ENCODE data around the gene KBTBD12. TPM values are rescaled to one million over a fixed set of nuclear protein-coding genes. Genes with fewer than 3 reads are reported as not detected.

KBTBD12 gene
- total RNA-seq, 2 experiments from 2014 or later, result not detected

- no peaks in the 10 kb centered on the region for H3K36me3 Mint-ChIP-seq
- POLR2A ChIA-PET, result no interaction called here
- DNase-seq (no peak), ATAC-seq (ENCODE audit: low read depth) (no peak)
- peaks cover 1% of the 10 kb centered on the region for H3K9me3 Mint-ChIP-seq
- H3K4me3 Mint-ChIP-seq, result no peak overlapping the region
- H3K27ac Mint-ChIP-seq, result no peak overlapping the region
- H3K27me3 Mint-ChIP-seq, result peaks cover 53% of the 10 kb centered on the region
- H3K4me1 Mint-ChIP-seq, result no peaks in the 10 kb centered on the region
These were observed 59.2 kb downstream of the KBTBD12 start for GRCh38 chr3:127974226-127974625.

- ATAC-seq (ENCODE audit: low read depth) (no peak), DNase-seq (no peak)
- H3K27ac Mint-ChIP-seq, result no peak overlapping the region
- no peaks in the 10 kb centered on the region for H3K36me3 Mint-ChIP-seq
- H3K9me3 Mint-ChIP-seq, result peaks cover 1% of the 10 kb centered on the region
- peaks cover 48% of the 10 kb centered on the region for H3K27me3 Mint-ChIP-seq
- H3K4me1 Mint-ChIP-seq, result no peaks in the 10 kb centered on the region
- H3K4me3 Mint-ChIP-seq, result no peak overlapping the region
- POLR2A ChIA-PET, result no interaction called here
These were observed 60.4 kb downstream of the KBTBD12 start for GRCh38 chr3:127975153-127976029.

- Mint-ChIP-seq H3K27me3 (peaks cover 35% of the 10 kb centered on the region), H3K4me3 (no peak overlapping the region), H3K9me3 (peaks cover 1% of the 10 kb centered on the region), H3K27ac (no peak overlapping the region), H3K36me3 (no peaks in the 10 kb centered on the region), H3K4me1 (no peaks in the 10 kb centered on the region)
- POLR2A ChIA-PET, result no interaction called here
- DNase-seq (no peak), ATAC-seq (ENCODE audit: low read depth) (no peak)
These were observed 63.6 kb downstream of the KBTBD12 start for GRCh38 chr3:127978636-127979035.

GRCh38 chr3:127979473-127979872 is 64.4 kb downstream of the KBTBD12 start:
- no peak for ATAC-seq (ENCODE audit: low read depth)
- H3K4me1 Mint-ChIP-seq, result no peaks in the 10 kb centered on the region
- peaks cover 1% of the 10 kb centered on the region for H3K9me3 Mint-ChIP-seq
- POLR2A ChIA-PET, result no interaction called here
- no peak for DNase-seq
- H3K4me3 Mint-ChIP-seq, result no peak overlapping the region
- H3K36me3 Mint-ChIP-seq, result no peaks in the 10 kb centered on the region
- H3K27ac Mint-ChIP-seq, result no peak overlapping the region
- H3K27me3 Mint-ChIP-seq, result peaks cover 27% of the 10 kb centered on the region

- H3K4me3 Mint-ChIP-seq, result no peak overlapping the region
- no peak for DNase-seq
- POLR2A ChIA-PET, result no interaction called here
- H3K27me3 Mint-ChIP-seq, result peaks cover 24% of the 10 kb centered on the region
- H3K9me3 Mint-ChIP-seq, result peaks cover 1% of the 10 kb centered on the region
- H3K27ac Mint-ChIP-seq, result no peak overlapping the region
- H3K4me1 Mint-ChIP-seq, result no peaks in the 10 kb centered on the region
- H3K36me3 Mint-ChIP-seq, result no peaks in the 10 kb centered on the region
- ATAC-seq (ENCODE audit: low read depth), result no peak
These were observed 66.1 kb downstream of the KBTBD12 start for GRCh38 chr3:127981097-127981496.

- POLR2A ChIA-PET, result no interaction called here
- Mint-ChIP-seq H3K4me1 (no peaks in the 10 kb centered on the region), H3K9me3 (peaks cover 1% of the 10 kb centered on the region), H3K27me3 (peaks cover 14% of the 10 kb centered on the region), H3K36me3 (no peaks in the 10 kb centered on the region), H3K27ac (no peak overlapping the region), H3K4me3 (no peak overlapping the region)
- no peak for ATAC-seq (ENCODE audit: low read depth)
- DNase-seq, result no peak
These were observed 67.1 kb downstream of the KBTBD12 start for GRCh38 chr3:127982155-127982554.

- ATAC-seq (ENCODE audit: low read depth), result no peak
- Mint-ChIP-seq H3K9me3 (no peaks in the 10 kb centered on the region), H3K4me1 (no peaks in the 10 kb centered on the region), H3K36me3 (no peaks in the 10 kb centered on the region), H3K27me3 (peaks cover 7% of the 10 kb centered on the region), H3K4me3 (no peak overlapping the region), H3K27ac (no peak overlapping the region)
- no peak for DNase-seq
- POLR2A ChIA-PET, result no interaction called here
These were observed 69.4 kb downstream of the KBTBD12 start for GRCh38 chr3:127984241-127984975.

- no peaks in the 10 kb centered on the region for H3K36me3 Mint-ChIP-seq
- POLR2A ChIA-PET, result no interaction called here
- H3K9me3 Mint-ChIP-seq, result no peaks in the 10 kb centered on the region
- H3K27ac Mint-ChIP-seq, result no peak overlapping the region
- H3K27me3 Mint-ChIP-seq, result peaks cover 7% of the 10 kb centered on the region
- no peaks in the 10 kb centered on the region for H3K4me1 Mint-ChIP-seq
- no peak for DNase-seq
- no peak for ATAC-seq (ENCODE audit: low read depth)
- no peak overlapping the region for H3K4me3 Mint-ChIP-seq
These were observed 70.2 kb downstream of the KBTBD12 start for GRCh38 chr3:127985216-127985615.

- no peaks in the 10 kb centered on the region for H3K4me1 Mint-ChIP-seq
- no peak for DNase-seq
These were observed 70.7 kb downstream of the KBTBD12 start for GRCh38 chr3:127985655-127986225.

GRCh38 chr3:127986803-127987202 is 71.8 kb downstream of the KBTBD12 start:
- ATAC-seq (ENCODE audit: low read depth), result no peak
- Mint-ChIP-seq H3K36me3 (no peaks in the 10 kb centered on the region), H3K4me3 (no peak overlapping the region), H3K27me3 (no peaks in the 10 kb centered on the region), H3K27ac (no peak overlapping the region), H3K9me3 (no peaks in the 10 kb centered on the region), H3K4me1 (no peaks in the 10 kb centered on the region)
- DNase-seq, result no peak
- POLR2A ChIA-PET, result no interaction called here

More at GRCh38 chr3:127985655-127986225, 70.7 kb downstream of the KBTBD12 start:
- no peaks in the 10 kb centered on the region for H3K36me3 Mint-ChIP-seq
- ATAC-seq (ENCODE audit: low read depth), result no peak
- POLR2A ChIA-PET, result no interaction called here
- no peaks in the 10 kb centered on the region for H3K9me3 Mint-ChIP-seq
- H3K4me3 Mint-ChIP-seq, result no peak overlapping the region
- no peak overlapping the region for H3K27ac Mint-ChIP-seq
- H3K27me3 Mint-ChIP-seq, result peaks cover 7% of the 10 kb centered on the region

- Mint-ChIP-seq H3K36me3 (no peaks in the 10 kb centered on the region), H3K4me3 (no peak overlapping the region), H3K4me1 (no peaks in the 10 kb centered on the region), H3K9me3 (no peaks in the 10 kb centered on the region), H3K27ac (no peak overlapping the region), H3K27me3 (no peaks in the 10 kb centered on the region)
- POLR2A ChIA-PET, result no interaction called here
- ATAC-seq (ENCODE audit: low read depth) (no peak), DNase-seq (no peak)
These were observed 72.4 kb downstream of the KBTBD12 start for GRCh38 chr3:127987309-127987995.

GRCh38 chr3:127988770-127989557 is 73.9 kb downstream of the KBTBD12 start:
- Mint-ChIP-seq H3K4me1 (no peaks in the 10 kb centered on the region), H3K9me3 (no peaks in the 10 kb centered on the region), H3K4me3 (no peak overlapping the region), H3K36me3 (no peaks in the 10 kb centered on the region), H3K27ac (no peak overlapping the region), H3K27me3 (no peaks in the 10 kb centered on the region)
- ATAC-seq (ENCODE audit: low read depth) (no peak), DNase-seq (no peak)
- POLR2A ChIA-PET, result no interaction called here

GRCh38 chr3:127990051-127990450 is 75.0 kb downstream of the KBTBD12 start:
- DNase-seq (no peak), ATAC-seq (ENCODE audit: low read depth) (no peak)
- no peaks in the 10 kb centered on the region for H3K36me3 Mint-ChIP-seq
- POLR2A ChIA-PET, result no interaction called here
- no peaks in the 10 kb centered on the region for H3K27me3 Mint-ChIP-seq
- H3K27ac Mint-ChIP-seq, result no peak overlapping the region
- no peaks in the 10 kb centered on the region for H3K4me1 Mint-ChIP-seq
- H3K9me3 Mint-ChIP-seq, result no peaks in the 10 kb centered on the region
- no peak overlapping the region for H3K4me3 Mint-ChIP-seq
